Large intestine (tissue), 12 donors: ENCODE measurements around the gene LIPT1. TPM values are rescaled to one million over a fixed set of nuclear protein-coding genes. Genes with fewer than 3 reads are reported as not detected.
A peak's percentile ranks its signal among the peaks of the same experiment; 100 is the strongest.
"Not testable (repeated sequence)": the region's sequence is repeated elsewhere in the genome, so short reads cannot be mapped to it uniquely, and the experiment has no call there.

Experiments
- DNase-seq, 2 donors: peaks; one replicate each; pipeline versions ENCODE4 v3.0.0 to v3.0.0-alpha.2; 2013
- H3K27ac ChIP-seq: one replicate; pipeline ENCODE4 v1.5.1; 2013; ENCODE audit warnings: low read length
- H3K27me3 ChIP-seq: 2 replicates; pipeline ENCODE4 v1.6.1; 2013; ENCODE audit warnings: low read length; ENCODE audit not compliant: control insufficient read depth, insufficient read depth
- H3K36me3 ChIP-seq: 2 replicates; pipeline ENCODE4 v1.6.1; 2013; ENCODE audit warnings: low read length; ENCODE audit not compliant: control insufficient read depth, insufficient read depth
- H3K4me1 ChIP-seq: one replicate; pipeline ENCODE4 v1.6.1; 2013; ENCODE audit warnings: low read length; ENCODE audit not compliant: control insufficient read depth, insufficient read depth
- H3K4me3 ChIP-seq: one replicate; pipeline ENCODE4 v1.5.1; 2013; ENCODE audit warnings: low read length
- H3K9me3 ChIP-seq: one replicate; pipeline ENCODE4 v1.6.1; 2013; ENCODE audit warnings: mild to moderate bottlenecking, low read depth, low read length, moderate library complexity; ENCODE audit not compliant: control insufficient read depth
- WGBS: methylation state at CpG from one replicate; pipeline ENCODE4 v1.1.5; 2013; ENCODE audit warnings: low lambda C conversion rate; ENCODE audit not compliant: insufficient coverage; 5-methylcytosine and 5-hydroxymethylcytosine counted together
- long read RNA-seq, 11 donors: transcript quantifications; one replicate each; lab custom pipeline, GENCODE V29; 2026
- polyA plus RNA-seq: library from polyadenylated mRNA; unstranded; fragments of 120-200 nt; gene quantifications from one replicate; pipeline ENCODE4 v1.2.1, GENCODE V29; 2013

LIPT1 gene
- polyA plus RNA-seq = 18.4 TPM
- long read RNA-seq, donor 1, partial matches to known transcripts = 0 of 1 reads
- long read RNA-seq, donor 1, other reads (novel, unspliced or antisense) = 0 of 1 reads
- long read RNA-seq, donor 2, partial matches to known transcripts = 0 of 5 reads
- long read RNA-seq, donor 2, other reads (novel, unspliced or antisense) = 0 of 5 reads
- long read RNA-seq, donor 3 = 0 reads
- long read RNA-seq, donor 4, partial matches to known transcripts = 0 of 1 reads
- long read RNA-seq, donor 4, other reads (novel, unspliced or antisense) = 0 of 1 reads
- long read RNA-seq, donor 5, partial matches to known transcripts = 0 of 5 reads
- long read RNA-seq, donor 5, other reads (novel, unspliced or antisense) = 0 of 5 reads
- long read RNA-seq, donor 6, partial matches to known transcripts = 6 of 9 reads
- long read RNA-seq, donor 6, other reads (novel, unspliced or antisense) = 0 of 9 reads
- long read RNA-seq, donor 7, partial matches to known transcripts = 0 of 1 reads
- long read RNA-seq, donor 7, other reads (novel, unspliced or antisense) = 0 of 1 reads
- long read RNA-seq, donor 8, partial matches to known transcripts = 0 of 6 reads
- long read RNA-seq, donor 8, other reads (novel, unspliced or antisense) = 0 of 6 reads
- long read RNA-seq, donor 9, partial matches to known transcripts = 0 of 3 reads
- long read RNA-seq, donor 9, other reads (novel, unspliced or antisense) = 0 of 3 reads
- long read RNA-seq, donor 10, partial matches to known transcripts = 0 of 2 reads
- long read RNA-seq, donor 10, other reads (novel, unspliced or antisense) = 0 of 2 reads
- long read RNA-seq, donor 11, partial matches to known transcripts = 0 of 1 reads
- long read RNA-seq, donor 11, other reads (novel, unspliced or antisense) = 0 of 1 reads

DNA sequence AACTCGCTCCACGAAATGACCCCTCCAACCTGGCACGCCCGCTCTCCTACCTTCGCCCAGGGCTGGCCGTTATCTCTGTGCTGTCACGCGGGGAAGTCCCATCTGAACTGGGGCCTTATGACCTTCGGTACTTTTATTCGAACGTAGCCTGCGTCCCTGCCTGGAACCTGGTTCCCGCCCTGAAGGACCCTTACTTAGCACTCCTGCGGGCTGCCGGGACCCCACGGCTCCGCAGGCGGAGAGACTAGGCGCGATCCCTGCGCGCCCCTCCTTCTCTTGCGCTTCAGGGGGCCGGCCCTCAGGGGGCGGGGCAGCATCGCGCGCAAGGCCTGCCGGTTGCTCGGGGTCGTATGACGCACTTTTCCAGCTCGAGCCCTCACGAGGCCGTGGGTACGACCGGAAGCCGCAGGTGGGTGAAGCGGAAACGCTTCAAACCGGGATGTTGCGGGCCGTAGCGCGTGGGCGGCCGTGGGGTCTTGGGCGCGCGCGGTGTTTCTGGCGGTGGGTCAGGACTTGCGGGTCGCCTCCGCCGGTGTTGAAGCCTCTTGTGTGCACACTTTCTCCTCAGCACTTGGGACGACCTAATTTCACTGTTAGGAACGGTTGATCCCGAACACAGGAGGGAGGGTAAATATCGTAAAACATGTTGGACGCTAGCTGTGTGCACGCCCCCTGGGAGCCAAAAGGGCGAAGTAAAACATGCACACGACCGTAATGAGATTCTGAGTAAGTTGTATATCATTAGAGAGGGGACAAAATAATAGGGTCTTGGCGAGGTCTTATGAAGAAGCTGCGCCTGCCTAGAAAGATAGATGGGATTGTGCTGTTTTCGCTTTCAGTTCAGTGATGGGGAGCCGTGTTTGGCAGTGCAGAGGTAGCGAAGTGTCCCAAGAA is at the start of gene LIPT1, which contains the start of gene TSGA10:
Gene LIPT1 (plus strand): TSS at position 325 of the 894 bp plus-strand sequence. CDS start 6,991 bp downstream, outside the sequence.
Gene TSGA10 (minus strand): TSS at position 300 of the 894 bp plus-strand sequence. CDS start 45,503 bp downstream, outside the sequence.
- WGBS = 0% methylated on average over 10 of the region's 70 CpGs
- H3K36me3 ChIP-seq = peaks cover 9% of the 10 kb centered on the region

GRCh38 chr2:99106913-99107312 is 47.9 kb upstream of the LIPT1 start:
- DNase-seq = no peak
- Histone ChIP-seq H3K9me3 (no peaks in the 10 kb centered on the region), H3K27ac (no peak overlapping the region), H3K27me3 (no peaks in the 10 kb centered on the region), H3K4me1 (no peaks in the 10 kb centered on the region), H3K4me3 (no peak overlapping the region), H3K36me3 (no peaks in the 10 kb centered on the region)
- WGBS = 76% methylated on average over 2 of the region's 2 CpGs

More for the DNA sequence above, at the start of gene LIPT1, which contains the start of gene TSGA10:
- H3K27me3 ChIP-seq = no peaks in the 10 kb centered on the region
- DNase-seq = peak; percentile 96 to 98
- H3K27ac ChIP-seq = peak within 1 kb of the TSS; percentile 85
- H3K4me1 ChIP-seq = peaks cover 5% of the 10 kb centered on the region
- peak within 1 kb of the TSS; percentile 66 for H3K4me3 ChIP-seq
- H3K9me3 ChIP-seq = no peaks in the 10 kb centered on the region

- H3K27me3 ChIP-seq = no peaks in the 10 kb centered on the region
- H3K9me3 ChIP-seq = no peaks in the 10 kb centered on the region
- no peak overlapping the region for H3K4me3 ChIP-seq
- WGBS = 100% methylated on average over 1 of the region's 2 CpGs
- no peaks in the 10 kb centered on the region for H3K4me1 ChIP-seq
- H3K36me3 ChIP-seq = no peaks in the 10 kb centered on the region
- no peak overlapping the region for H3K27ac ChIP-seq
- DNase-seq = no peak
These were observed 43.5 kb upstream of the LIPT1 start for GRCh38 chr2:99111236-99111635.

DNA sequence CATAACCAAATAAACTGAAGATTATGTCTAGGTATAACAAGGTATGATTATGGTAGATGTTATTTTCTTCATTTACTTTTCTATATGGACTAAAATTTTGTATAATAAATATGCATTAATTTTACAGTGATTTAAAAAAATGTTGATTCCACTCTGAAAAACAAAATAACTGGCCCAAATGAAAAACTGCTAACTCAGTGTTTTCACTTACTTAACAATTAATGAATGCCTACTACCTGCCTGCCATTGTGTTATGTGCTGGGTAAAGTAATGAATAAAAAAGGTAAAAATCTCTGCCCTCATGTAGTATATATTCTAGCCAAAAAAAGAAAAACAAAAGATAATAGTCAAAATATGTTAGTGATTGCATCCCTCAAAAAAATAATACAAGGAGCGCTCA is 42.8 kb upstream of the LIPT1 start:
- H3K27me3 ChIP-seq = no peaks in the 10 kb centered on the region
- H3K36me3 ChIP-seq = no peaks in the 10 kb centered on the region
- no peak for DNase-seq
- no CpG with 5 or more reads among the region's 1 CpG for WGBS
- no peaks in the 10 kb centered on the region for H3K9me3 ChIP-seq
- no peaks in the 10 kb centered on the region for H3K4me1 ChIP-seq
- H3K27ac ChIP-seq = no peak overlapping the region
- no peak overlapping the region for H3K4me3 ChIP-seq

DNA sequence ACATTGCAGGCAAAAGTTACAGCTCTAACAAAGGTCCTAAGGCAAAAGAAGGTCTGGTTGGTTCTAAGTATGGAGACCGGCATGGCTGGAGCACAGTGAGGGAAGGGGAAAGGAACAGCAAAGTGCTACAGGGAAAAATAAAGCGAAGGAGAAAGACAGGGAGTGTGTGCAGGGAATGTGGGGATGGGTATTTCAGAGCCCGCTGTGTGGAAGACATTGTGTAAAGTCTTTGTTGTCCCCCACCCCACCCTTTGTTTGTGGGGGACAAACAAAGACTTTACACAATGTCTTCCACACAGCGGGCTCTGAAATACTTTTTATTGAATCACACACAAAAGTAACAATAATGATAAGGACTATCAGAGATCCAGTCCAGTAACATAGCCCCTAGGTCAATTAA is 42.1 kb upstream of the LIPT1 start:
- H3K27me3 ChIP-seq = no peaks in the 10 kb centered on the region
- WGBS = 29% methylated on average over 1 of the region's 4 CpGs
- no peak overlapping the region for H3K27ac ChIP-seq
- no peaks in the 10 kb centered on the region for H3K4me1 ChIP-seq
- no peak for DNase-seq
- no peaks in the 10 kb centered on the region for H3K9me3 ChIP-seq
- no peaks in the 10 kb centered on the region for H3K36me3 ChIP-seq
- no peak overlapping the region for H3K4me3 ChIP-seq

- no peaks in the 10 kb centered on the region for H3K4me1 ChIP-seq
- H3K27me3 ChIP-seq = no peaks in the 10 kb centered on the region
- peaks cover 8% of the 10 kb centered on the region for H3K36me3 ChIP-seq
- DNase-seq = no peak
- no peak overlapping the region for H3K27ac ChIP-seq
- H3K9me3 ChIP-seq = peaks cover 2% of the 10 kb centered on the region
- no peak overlapping the region for H3K4me3 ChIP-seq
- 88% methylated on average over 1 of the region's 2 CpGs for WGBS
These were observed 26.8 kb upstream of the LIPT1 start for GRCh38 chr2:99127981-99128380.

- not testable (repeated sequence) for H3K4me3 ChIP-seq
These were observed 19.7 kb upstream of the LIPT1 start for GRCh38 chr2:99135044-99135556.

DNA sequence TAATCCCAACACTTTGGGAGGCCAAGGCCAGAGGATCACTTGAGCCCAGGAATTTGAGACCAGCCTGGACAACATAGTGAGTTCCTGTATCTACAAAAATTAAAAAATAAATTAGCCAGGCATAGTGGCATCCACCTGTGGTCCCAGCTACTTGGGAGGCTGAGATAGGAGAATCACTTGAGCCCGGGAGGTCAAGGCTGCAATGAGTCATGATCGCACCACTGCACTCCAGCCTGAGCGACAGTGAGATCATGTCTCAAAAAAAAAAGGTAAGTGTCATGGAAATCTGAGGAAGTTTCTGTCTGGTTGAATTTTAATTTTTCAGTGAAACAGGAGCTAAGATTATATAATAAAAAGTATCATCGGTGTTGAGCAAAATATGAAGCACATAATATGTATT is 15.8 kb upstream of the LIPT1 start:
- no peak overlapping the region for H3K27ac ChIP-seq
- H3K27me3 ChIP-seq = no peaks in the 10 kb centered on the region
- no peaks in the 10 kb centered on the region for H3K4me1 ChIP-seq
- 100% methylated on average over 1 of the region's 4 CpGs for WGBS
- H3K4me3 ChIP-seq = no peak overlapping the region
- no peak for DNase-seq
- H3K36me3 ChIP-seq = no peaks in the 10 kb centered on the region
- no peaks in the 10 kb centered on the region for H3K9me3 ChIP-seq

More at GRCh38 chr2:99135044-99135556, 19.7 kb upstream of the LIPT1 start:
- not testable (repeated sequence) for H3K36me3 ChIP-seq, H3K27ac ChIP-seq, H3K4me1 ChIP-seq, H3K27me3 ChIP-seq, H3K9me3 ChIP-seq, DNase-seq
- no CpG with 5 or more reads among the region's 2 CpGs for WGBS

DNA sequence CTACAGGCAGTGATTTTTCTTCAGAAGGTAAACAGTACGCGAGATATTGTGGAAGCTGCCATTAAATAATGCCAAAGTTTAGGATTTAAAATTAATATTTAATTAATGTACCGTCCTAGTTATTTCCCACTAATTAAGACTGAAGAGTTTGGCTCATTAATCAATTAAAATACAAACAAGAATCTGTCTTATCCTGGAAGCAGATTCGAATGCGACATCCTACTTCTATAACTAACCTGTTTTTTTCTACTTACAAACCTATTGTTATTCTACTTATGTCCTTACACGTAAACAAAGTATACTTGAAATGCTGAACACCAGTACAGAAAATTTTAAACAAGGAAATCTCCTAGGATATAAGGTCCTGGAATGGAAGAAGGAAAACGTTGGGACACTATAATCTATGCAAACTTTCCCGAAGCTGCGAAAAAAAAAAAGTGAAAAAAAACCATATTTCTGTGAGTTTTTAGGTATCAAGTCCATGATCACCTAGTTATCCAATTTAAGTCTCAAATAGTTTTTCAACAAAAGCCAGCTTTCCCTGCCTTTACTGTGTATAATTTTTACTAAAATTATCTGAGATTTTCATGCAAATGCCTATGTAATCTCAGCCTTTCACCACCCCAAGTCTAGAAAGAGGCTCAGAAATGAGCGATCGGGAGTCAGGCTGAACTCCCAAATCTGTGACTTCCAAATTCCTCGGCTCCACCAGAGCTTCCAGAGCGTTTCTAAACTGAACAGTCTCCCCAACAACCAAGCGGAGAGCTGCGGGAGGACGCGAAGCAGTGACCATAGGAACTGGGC is 14.5 kb upstream of the LIPT1 start:
- no peaks in the 10 kb centered on the region for H3K36me3 ChIP-seq
- H3K9me3 ChIP-seq = no peaks in the 10 kb centered on the region
- H3K4me1 ChIP-seq = no peaks in the 10 kb centered on the region
- no peak for DNase-seq
- no peaks in the 10 kb centered on the region for H3K27me3 ChIP-seq
- peak overlapping the region; percentile 96 for H3K27ac ChIP-seq
- H3K4me3 ChIP-seq = peak overlapping the region; percentile 87
- 23% methylated on average over 4 of the region's 17 CpGs for WGBS
